Natural killer cell (primary cell): ENCODE data around the gene AQP3. TPM values are rescaled to one million over a fixed set of nuclear protein-coding genes. Genes with fewer than 3 reads are reported as not detected.

ENCODE experiments used
- ATAC-seq, 3 donors: fragments of 150-1000 bp in 2 of 3; fragments of 200-7000 bp in 1 of 3; cut with Tn5 transposase; 1 replicate in 1 of 3; 2 replicates in 2 of 3; pipeline ENCODE4 v1.10.0; 2021; ENCODE audit warnings: mild to moderate bottlenecking in 2 of 3, moderate library complexity in 2 of 3
- DNase-seq, 2 donors: peaks; one replicate each; pipeline versions ENCODE4 v3.0.0 to v3.0.0-alpha.2; 2013 to 2021; ENCODE audit warnings: mixed read lengths in 1 of 2
- H3K27ac ChIP-seq: one replicate; pipeline ENCODE4 v1.5.1; 2013; ENCODE audit warnings: mild to moderate bottlenecking, low read length
- H3K27me3 ChIP-seq: one replicate; pipeline ENCODE4 v1.6.1; 2013; ENCODE audit warnings: low read length; ENCODE audit not compliant: control insufficient read depth, insufficient read depth
- H3K36me3 ChIP-seq: one replicate; pipeline ENCODE4 v1.6.1; 2013; ENCODE audit warnings: low read length; ENCODE audit not compliant: control insufficient read depth, insufficient read depth
- H3K4me1 ChIP-seq: one replicate; pipeline ENCODE4 v1.6.1; 2013; ENCODE audit warnings: low read length; ENCODE audit not compliant: control insufficient read depth, insufficient read depth
- H3K4me3 ChIP-seq: one replicate; pipeline ENCODE4 v1.5.1; 2013; ENCODE audit warnings: low read length
- H3K9me3 ChIP-seq: one replicate; pipeline ENCODE4 v1.6.1; 2013; ENCODE audit warnings: low read length; ENCODE audit not compliant: control insufficient read depth, insufficient read depth
- H3K27ac Mint-ChIP-seq, 2 donors: one replicate each; pipeline ENCODE4 v1.8.0; 2022; ENCODE audit warnings: mild to moderate bottlenecking in 2 of 2, mixed read lengths in 2 of 2, moderate library complexity in 1 of 2
- H3K27me3 Mint-ChIP-seq, 2 donors: one replicate each; pipeline ENCODE4 v1.8.0; 2022; ENCODE audit warnings: low read depth in 2 of 2, mixed read lengths in 2 of 2
- H3K36me3 Mint-ChIP-seq: one replicate; pipeline ENCODE4 v1.8.0; 2022; ENCODE audit warnings: mixed read lengths
- H3K4me1 Mint-ChIP-seq, 2 donors: one replicate each; pipeline ENCODE4 v1.8.0; 2022; ENCODE audit warnings: mixed read lengths in 2 of 2
- H3K4me3 Mint-ChIP-seq: one replicate; pipeline ENCODE4 v1.8.0; 2022; ENCODE audit warnings: mild to moderate bottlenecking, moderate library complexity, mixed read lengths
- H3K9me3 Mint-ChIP-seq, 2 donors: one replicate each; pipeline ENCODE4 v1.8.0; 2022; ENCODE audit warnings: mixed read lengths in 2 of 2
- WGBS: methylation state at CpG from one replicate; pipeline ENCODE4 v1.1.7; 2013; ENCODE audit warnings: missing lambda C conversion rate; ENCODE audit not compliant: insufficient coverage; 5-methylcytosine and 5-hydroxymethylcytosine counted together
- intact Hi-C: fragments of 100-400 bp; cut with micrococcal nuclease; formaldehyde crosslinking; loops from one replicate; pipeline ENCODE4 v1.14.2; 2022
- total RNA-seq, 4 donors: library from RNA; stranded (reverse); fragments of 120-200 nt in 1 of 4; gene quantifications; one replicate each; pipeline versions ENCODE4 v1.2.3 to v1.2.4, GENCODE V29; 2013 to 2022
- TF ChIP-seq, protein P1 (sequence below): fragments of 200-600 bp; IDR thresholded peaks from one replicate; pipeline ENCODE4 v1.8.0; 2022; ENCODE audit warnings: antibody characterized with exemption

The AQP3 gene
- total RNA-seq, 3 donors from 2014 or later (not counting 1 experiment from before 2014, with no cell fraction given): 3.9 to 12.7 (median 6.1) TPM

DNA sequence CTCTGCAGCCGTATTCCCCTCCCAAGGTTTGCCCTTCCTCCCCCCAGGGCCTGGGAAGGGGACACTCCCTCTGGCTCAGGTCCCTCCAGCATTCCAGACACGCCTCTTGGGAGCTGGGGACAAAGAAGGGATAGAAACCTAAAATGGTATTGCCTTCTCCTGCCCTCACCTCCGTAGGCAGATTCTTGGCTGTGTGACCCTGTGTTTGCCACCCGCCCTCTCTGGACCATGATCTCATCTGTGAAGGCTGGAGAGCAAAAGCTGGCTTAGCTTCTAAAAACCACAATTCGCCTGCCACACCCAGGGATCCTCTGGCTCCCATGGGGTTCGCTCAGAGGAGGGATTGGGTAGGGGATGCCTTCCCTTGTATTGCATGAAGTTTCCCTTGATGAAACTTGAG is 7.7 kb downstream of the AQP3 start:
- TF ChIP-seq, protein P1, sequence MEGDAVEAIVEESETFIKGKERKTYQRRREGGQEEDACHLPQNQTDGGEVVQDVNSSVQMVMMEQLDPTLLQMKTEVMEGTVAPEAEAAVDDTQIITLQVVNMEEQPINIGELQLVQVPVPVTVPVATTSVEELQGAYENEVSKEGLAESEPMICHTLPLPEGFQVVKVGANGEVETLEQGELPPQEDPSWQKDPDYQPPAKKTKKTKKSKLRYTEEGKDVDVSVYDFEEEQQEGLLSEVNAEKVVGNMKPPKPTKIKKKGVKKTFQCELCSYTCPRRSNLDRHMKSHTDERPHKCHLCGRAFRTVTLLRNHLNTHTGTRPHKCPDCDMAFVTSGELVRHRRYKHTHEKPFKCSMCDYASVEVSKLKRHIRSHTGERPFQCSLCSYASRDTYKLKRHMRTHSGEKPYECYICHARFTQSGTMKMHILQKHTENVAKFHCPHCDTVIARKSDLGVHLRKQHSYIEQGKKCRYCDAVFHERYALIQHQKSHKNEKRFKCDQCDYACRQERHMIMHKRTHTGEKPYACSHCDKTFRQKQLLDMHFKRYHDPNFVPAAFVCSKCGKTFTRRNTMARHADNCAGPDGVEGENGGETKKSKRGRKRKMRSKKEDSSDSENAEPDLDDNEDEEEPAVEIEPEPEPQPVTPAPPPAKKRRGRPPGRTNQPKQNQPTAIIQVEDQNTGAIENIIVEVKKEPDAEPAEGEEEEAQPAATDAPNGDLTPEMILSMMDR: no peak
- WGBS: 86% methylated on average over 6 of the region's 6 CpGs
- DNase-seq: no peak

DNA sequence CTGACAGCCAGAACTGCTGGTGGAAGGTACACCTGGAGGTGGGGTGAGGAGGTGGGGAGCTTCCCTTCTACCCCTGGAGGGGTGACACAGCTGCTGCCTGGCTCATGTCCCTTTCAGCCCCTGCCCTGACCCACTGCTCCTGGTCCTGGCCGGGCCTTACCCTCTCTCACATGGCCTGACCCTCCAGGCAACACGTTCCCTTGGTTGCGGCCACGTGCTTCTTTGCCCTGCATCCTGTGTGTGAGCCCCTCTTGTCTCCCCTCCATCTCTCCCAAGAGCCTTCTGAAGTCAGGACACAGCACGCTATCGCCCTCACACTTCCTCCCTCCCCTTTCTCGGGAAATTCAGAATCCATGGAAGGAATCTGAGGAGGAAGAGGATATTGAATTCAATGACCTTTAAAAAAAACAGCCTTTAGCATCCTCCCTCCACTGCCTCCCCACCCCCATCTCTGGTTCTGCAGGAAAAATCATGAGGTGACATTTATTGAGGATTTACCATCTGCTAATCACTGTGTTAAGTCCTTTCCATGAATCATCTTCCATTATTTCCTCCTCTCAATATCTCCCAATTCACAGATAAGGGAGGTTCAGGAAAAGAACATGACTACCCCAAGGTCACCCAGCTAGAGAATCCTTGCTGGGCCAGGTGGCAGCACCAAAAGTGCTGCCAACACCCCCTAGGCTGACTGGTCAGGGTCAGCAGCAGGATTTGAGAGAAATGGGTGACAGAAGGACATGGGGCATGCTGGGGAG is 8.3 kb downstream of the AQP3 start:
- no peak overlapping the region for H3K4me3 ChIP-seq
- no peaks in the 10 kb centered on the region for H3K4me1 Mint-ChIP-seq
- no peak overlapping the region for H3K27ac ChIP-seq
- 86% methylated on average over 4 of the region's 7 CpGs for WGBS
- ATAC-seq (no peak), DNase-seq (no peak)
- H3K36me3 ChIP-seq: no peaks in the 10 kb centered on the region
- no peaks in the 10 kb centered on the region for H3K9me3 ChIP-seq
- intact Hi-C loops: no loop called here
- no peaks in the 10 kb centered on the region for H3K27me3 ChIP-seq
- H3K27me3 Mint-ChIP-seq: no peaks in the 10 kb centered on the region
- H3K9me3 Mint-ChIP-seq: no peaks in the 10 kb centered on the region
- no peak overlapping the region for H3K27ac Mint-ChIP-seq
- H3K36me3 Mint-ChIP-seq: no peaks in the 10 kb centered on the region
- no peak overlapping the region for H3K4me3 Mint-ChIP-seq
- no peaks in the 10 kb centered on the region for H3K4me1 ChIP-seq
- TF ChIP-seq, protein P1: no peak

More for the DNA sequence above, 7.7 kb downstream of the AQP3 start:
- Mint-ChIP-seq H3K27me3 (no peaks in the 10 kb centered on the region), H3K27ac (no peak overlapping the region), H3K9me3 (no peaks in the 10 kb centered on the region), H3K4me3 (no peak overlapping the region), H3K4me1 (no peaks in the 10 kb centered on the region), H3K36me3 (no peaks in the 10 kb centered on the region)
- Histone ChIP-seq H3K27me3 (no peaks in the 10 kb centered on the region), H3K9me3 (no peaks in the 10 kb centered on the region), H3K27ac (no peak overlapping the region), H3K4me1 (no peaks in the 10 kb centered on the region), H3K4me3 (no peak overlapping the region), H3K36me3 (no peaks in the 10 kb centered on the region)
- intact Hi-C loops: no loop called here
- no peak for ATAC-seq

DNA sequence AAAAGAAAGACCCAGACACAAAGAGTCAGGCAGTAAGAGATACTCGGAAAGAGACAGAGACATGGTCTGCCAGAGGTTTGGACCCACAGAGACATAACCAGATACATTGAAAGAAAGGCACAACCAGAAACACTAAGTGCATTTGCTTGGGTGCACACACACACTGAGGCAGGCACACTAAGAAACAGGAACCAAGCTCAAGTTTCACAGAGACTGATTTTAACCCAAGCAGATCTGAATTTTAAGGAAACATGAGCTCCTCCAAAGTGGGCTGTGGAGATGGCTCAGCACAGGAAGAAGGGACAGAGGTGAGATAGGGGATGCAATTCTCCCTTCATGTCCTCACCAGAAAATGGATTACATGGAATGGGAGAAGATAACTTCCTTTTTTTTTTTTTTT is 9.5 kb downstream of the AQP3 start:
- H3K27me3 Mint-ChIP-seq: no peaks in the 10 kb centered on the region

More for the DNA sequence above, 9.5 kb downstream of the AQP3 start:
- H3K36me3 ChIP-seq: no peaks in the 10 kb centered on the region
- 90% methylated on average over 1 of the region's 1 CpG for WGBS
- Mint-ChIP-seq H3K27ac (no peak overlapping the region), H3K9me3 (no peaks in the 10 kb centered on the region), H3K36me3 (no peaks in the 10 kb centered on the region), H3K4me1 (no peaks in the 10 kb centered on the region), H3K4me3 (no peak overlapping the region)
- TF ChIP-seq, protein P1: no peak
- no peaks in the 10 kb centered on the region for H3K9me3 ChIP-seq
- no peak for DNase-seq
- H3K4me3 ChIP-seq: no peak overlapping the region
- ATAC-seq: no peak
- H3K4me1 ChIP-seq: no peaks in the 10 kb centered on the region
- no peak overlapping the region for H3K27ac ChIP-seq
- intact Hi-C loops: no loop called here
- H3K27me3 ChIP-seq: no peaks in the 10 kb centered on the region
